HG03520 (cell line): ENCODE measurements around the gene EXT2.

ENCODE experiments used
- ATAC-seq: cut with Tn5 transposase; IDR thresholded peaks from one replicate; pipeline ENCODE4 v1.9.1; 2021; ENCODE audit warnings: mild to moderate bottlenecking, moderate library complexity; ENCODE audit not compliant: unreplicated experiment

Gene EXT2

GRCh38 chr11:44198146-44198724 lies 102.8 kb downstream of the EXT2 start:
- ATAC-seq, result no peak

- ATAC-seq, result no peak
Observed at GRCh38 chr11:44199298-44199697, 103.8 kb downstream of the EXT2 start.

- ATAC-seq, result no peak
Observed at GRCh38 chr11:44199816-44200215, 104.3 kb downstream of the EXT2 start.

DNA sequence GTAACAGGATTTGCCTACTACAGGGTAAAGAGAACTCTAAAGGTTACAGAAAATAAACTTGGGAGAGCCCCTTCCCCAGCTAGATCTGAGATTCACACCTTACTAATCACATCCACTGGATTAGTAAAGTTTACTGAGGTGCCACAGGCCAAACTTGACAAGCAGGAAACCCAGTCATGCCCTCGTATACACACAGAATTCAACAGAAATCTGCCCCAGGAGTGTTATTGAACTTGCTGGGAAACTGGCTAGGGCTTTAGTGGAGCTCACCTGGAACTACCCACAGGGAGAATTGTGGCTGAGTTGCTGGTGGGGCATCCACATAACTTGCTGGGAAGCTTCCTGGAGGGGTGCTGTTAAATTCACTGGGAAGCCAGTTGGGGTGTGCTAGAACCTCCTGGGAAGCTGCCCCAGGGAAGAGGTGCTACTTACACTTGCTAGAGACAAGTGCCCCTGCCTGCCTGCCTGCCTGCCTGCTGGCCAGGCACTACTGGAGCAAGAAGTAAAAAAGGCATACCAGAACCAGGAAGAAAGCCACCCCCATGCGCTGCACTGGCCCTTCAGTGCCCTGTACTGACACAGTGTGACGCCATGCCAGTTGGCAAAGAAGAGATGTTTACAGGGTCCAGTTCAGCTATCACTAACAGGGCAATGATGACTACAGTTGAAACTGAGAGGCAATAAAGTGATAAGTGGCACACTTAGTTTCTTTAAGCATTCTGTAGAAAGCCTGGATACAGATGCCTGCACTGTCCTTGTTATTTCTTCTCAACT lies 108.0 kb downstream of the EXT2 start:
- no peak for ATAC-seq

DNA sequence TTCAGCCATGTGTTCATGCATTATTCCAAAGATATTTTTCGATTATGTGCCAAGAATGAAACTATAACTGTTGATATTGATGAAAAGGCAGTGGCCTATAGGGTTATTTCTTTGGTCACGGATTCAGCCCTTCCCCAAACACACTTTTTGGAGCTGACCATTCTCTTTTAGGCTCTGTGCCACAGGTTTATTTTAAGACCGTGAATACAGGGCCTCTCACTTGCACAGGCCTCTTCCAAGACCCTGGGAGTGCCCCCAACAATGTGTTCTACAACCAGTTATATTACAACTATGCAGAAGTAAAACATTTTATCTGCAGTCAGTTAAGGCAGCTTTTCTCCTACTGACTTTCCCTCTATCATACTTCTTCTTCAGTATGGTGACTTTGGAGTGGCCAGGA lies 109.9 kb downstream of the EXT2 start:
- ATAC-seq, result no peak

GRCh38 chr11:44205836-44206235 lies 110.4 kb downstream of the EXT2 start:
- no peak for ATAC-seq

GRCh38 chr11:44207292-44207691 lies 111.8 kb downstream of the EXT2 start:
- ATAC-seq, result no peak

DNA sequence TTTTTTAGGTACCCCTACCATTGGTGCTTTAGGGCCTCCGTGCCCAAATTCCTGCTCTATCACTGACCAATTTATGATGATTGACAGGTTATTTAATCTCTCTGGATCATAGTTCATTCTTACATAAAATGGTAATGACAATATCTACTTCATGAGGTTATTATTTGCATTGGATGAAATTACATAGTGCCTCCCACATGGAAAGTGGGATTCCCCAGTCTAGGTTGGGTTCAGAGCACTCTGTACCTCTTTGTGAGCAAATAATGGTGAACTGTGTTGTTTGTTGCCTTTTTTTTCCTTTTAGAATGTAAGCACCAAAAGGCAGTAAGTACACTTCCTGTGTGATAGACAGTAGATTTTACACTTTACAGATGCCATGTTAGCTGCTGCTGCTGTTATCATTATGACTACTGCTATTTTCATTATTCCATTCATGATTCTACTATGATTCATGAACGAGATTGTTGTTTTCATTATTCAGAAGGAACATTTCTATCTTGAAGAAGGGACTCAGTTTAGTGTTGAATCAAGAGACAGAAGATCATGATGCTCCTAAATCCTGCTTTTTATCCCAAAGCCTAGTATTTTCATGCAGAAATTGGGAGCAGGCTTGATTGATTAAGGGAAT lies 113.6 kb downstream of the EXT2 start:
- ATAC-seq, result no peak

GRCh38 chr11:44212128-44212527 lies 116.7 kb downstream of the EXT2 start:
- no peak for ATAC-seq

DNA sequence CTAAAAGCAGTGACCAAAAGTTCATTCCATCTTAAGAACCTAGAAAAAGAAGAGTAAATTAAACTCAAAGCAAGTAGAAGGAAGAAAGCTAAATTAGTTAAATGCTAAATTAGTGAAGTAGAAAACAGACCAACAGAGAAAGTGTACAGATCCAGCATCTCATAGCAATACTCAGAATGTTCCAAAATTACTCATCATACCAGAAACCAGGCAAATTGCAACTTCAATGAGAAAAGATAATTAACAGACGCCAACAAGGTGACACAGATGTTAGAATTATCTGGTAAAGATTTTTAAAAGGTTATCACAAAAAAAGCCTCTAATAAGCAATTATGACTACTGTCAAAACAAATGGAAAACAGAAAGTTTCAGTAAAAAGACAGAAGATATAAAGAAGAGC lies 117.7 kb downstream of the EXT2 start:
- no peak for ATAC-seq

DNA sequence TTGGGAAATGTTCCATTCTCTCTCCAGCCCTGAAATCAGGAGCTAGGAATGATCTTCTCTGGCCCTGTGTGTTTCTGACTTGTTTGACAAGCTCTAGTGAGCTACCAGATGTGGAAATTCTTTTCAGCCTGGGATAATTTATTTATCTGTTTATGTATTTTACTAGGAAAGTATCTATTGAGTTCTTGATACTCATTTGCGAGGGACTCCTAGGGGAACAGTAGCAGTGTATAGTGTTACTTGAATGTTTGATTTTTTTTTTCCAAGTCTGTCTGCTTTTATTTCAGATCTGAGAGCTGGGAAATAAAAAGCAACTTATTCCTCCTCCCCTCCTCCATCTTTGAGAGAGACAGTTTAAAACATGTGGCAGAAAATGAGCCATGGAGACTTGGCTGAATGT lies 122.0 kb downstream of the EXT2 start:
- no peak for ATAC-seq

- no peak for ATAC-seq
Observed at GRCh38 chr11:44219830-44220796, 124.6 kb downstream of the EXT2 start.

DNA sequence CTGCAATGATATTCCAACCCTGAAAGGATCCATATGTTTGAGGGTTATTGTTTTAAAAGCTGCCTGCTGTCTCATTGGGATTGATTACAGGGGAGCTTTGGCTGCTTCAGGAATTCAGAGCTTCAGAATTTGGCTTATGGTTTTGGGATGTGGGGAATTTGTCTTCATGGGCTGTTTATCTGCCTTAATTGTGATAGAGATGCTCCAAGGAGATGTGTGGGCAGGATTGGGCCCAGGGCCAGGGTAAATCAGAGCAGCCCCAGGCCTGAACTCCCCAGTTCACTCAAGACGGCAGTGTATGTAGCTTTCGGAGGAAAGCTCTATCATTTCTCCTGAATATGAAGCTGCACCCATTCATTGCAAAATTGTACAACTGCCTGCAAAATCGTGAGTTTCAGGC lies 126.0 kb downstream of the EXT2 start:
- no peak for ATAC-seq

DNA sequence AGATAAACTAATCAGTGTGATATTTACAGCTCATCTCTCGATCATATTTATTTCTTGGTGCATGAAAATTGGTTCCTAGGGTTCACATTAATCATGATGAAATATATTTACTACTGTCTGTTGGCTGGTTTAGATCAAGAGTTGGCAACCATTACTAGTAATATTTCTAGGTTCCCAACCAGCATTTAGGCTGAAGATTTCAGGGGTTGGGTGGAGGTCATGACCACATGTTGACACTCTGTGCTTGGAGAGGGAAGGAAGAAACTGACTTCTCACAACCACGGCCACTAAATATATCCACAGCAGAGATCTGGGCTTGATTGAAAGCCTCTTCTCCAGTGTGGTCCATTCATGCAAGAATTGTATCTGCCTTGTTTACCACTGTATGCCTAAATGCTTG lies 126.5 kb downstream of the EXT2 start:
- no peak for ATAC-seq

- ATAC-seq, result no peak
Observed at GRCh38 chr11:44223238-44223637, 127.8 kb downstream of the EXT2 start.

GRCh38 chr11:44224867-44225501 lies 129.5 kb downstream of the EXT2 start:
- no peak for ATAC-seq

DNA sequence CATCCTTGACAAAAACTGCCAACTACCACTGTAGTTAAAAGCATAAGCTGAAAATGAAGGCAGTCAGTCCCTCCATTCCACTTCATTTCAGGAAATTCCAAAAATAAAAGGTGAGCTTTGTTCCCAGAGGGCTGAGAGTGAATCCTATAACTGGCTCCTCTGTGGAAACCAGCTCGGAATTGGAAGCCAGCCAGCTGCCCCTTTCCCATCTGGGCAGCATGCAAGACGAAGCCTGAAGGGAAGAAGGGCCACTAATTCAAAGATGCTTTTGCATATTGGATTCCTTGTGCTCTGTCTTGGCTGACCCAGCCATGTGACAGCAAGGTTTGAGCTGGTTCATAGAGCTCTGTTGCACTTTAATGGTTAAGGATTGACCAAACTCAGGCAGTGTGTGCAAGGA lies 131.0 kb downstream of the EXT2 start:
- ATAC-seq, result no peak

- no peak for ATAC-seq
Observed at GRCh38 chr11:44226945-44227344, 131.5 kb downstream of the EXT2 start.

DNA sequence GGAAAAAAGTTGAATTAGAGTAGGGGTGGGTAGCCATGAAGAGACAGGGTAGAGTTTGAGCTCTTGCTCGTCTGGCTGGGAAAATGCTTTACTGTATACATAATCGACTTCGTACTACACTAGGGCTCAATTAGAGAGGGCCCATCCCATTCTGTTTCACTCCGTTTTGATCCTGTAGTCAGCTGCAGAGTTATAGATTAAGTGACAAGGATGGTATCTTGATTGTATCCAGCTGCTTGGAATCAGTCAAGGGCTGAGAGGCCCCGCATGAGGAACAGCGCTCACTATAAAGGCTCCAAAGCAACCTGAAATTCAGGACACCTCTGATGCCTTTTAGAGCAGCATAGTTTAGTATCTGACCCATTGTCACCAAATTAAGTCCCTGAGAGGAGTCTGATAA lies 132.9 kb downstream of the EXT2 start:
- no peak for ATAC-seq

DNA sequence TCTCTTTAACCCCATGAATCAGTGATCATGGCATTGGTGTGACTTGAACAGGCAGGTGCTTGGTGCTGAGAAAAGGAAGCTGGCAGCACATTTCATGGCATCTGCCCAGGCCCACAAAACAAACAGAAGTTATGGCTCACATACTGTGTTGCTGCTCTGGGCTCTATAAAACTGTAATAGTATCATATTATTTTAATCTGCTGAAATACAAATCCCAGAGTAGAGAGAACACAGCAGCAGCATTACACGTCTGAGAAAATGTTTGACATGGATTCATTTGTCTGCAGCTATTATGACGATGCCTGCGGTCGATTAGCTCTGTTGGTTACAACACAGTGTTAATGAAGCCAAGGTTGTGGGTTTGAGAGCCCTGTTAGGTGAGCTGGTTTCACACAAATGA lies 133.6 kb downstream of the EXT2 start:
- ATAC-seq, result no peak

- no peak for ATAC-seq
Observed at GRCh38 chr11:44229624-44230023, 134.1 kb downstream of the EXT2 start.
